DND-41 (cell line): Measurements from ENCODE around the gene EXOG.

ENCODE experiments used
- ATAC-seq: fragments of 200-7000 bp; cut with Tn5 transposase; 3 replicates; pipeline ENCODE4 v1.9.1; 2021; ENCODE audit warnings: low read depth; ENCODE audit not compliant: insufficient read depth
- DNase-seq: peaks from one replicate; pipeline ENCODE4 v3.0.0-alpha.2; 2020
- H2AFZ ChIP-seq: 2 replicates; pipeline ENCODE4 v1.6.0; 2012; ENCODE audit warnings: low read depth, low read length
- H3K27ac ChIP-seq: 2 replicates; pipeline ENCODE4 v1.5.1; 2012; ENCODE audit warnings: low read length, inconsistent platforms
- H3K27me3 ChIP-seq: fragments of 200-600 bp; sonication (generic); 2 replicates; pipeline ENCODE4 v1.6.0; 2012; ENCODE audit warnings: low read length, mild to moderate bottlenecking, inconsistent platforms; ENCODE audit not compliant: insufficient read depth, poor library complexity
- H3K36me3 ChIP-seq: 2 replicates; pipeline ENCODE4 v1.5.1; 2012; ENCODE audit warnings: low read length, inconsistent platforms; ENCODE audit not compliant: insufficient read depth
- H3K4me1 ChIP-seq: 2 replicates; pipeline ENCODE4 v1.5.1; 2012; ENCODE audit warnings: mild to moderate bottlenecking, low read length; ENCODE audit not compliant: insufficient read depth
- H3K4me2 ChIP-seq: 2 replicates; pipeline ENCODE4 v1.6.0; 2012; ENCODE audit warnings: mild to moderate bottlenecking, moderate library complexity, low read length, inconsistent platforms; ENCODE audit not compliant: insufficient read depth
- H3K4me3 ChIP-seq, 2 experiments: fragments of 200-600 bp in 1 of 2; shearing (Covaris generic) in 1 of 2; 2 replicates each; pipeline ENCODE4 v1.5.1; 2012 to 2016; ENCODE audit warnings: inconsistent platforms in 2 of 2, low read length in 2 of 2, mild to moderate bottlenecking in 2 of 2, low read depth in 1 of 2, moderate library complexity in 1 of 2
- H3K79me2 ChIP-seq: 2 replicates; pipeline ENCODE4 v1.6.0; 2012; ENCODE audit warnings: low read length, inconsistent platforms; ENCODE audit not compliant: insufficient read depth
- H3K9ac ChIP-seq: 2 replicates; pipeline ENCODE4 v1.6.0; 2012; ENCODE audit warnings: low read depth, mild to moderate bottlenecking, inconsistent platforms, low read length, moderate library complexity
- H3K9me3 ChIP-seq: 2 replicates; pipeline ENCODE4 v1.5.1; 2012; ENCODE audit warnings: low read length, moderate library complexity, mild to moderate bottlenecking, inconsistent platforms; ENCODE audit not compliant: insufficient read depth, severe bottlenecking
- H4K20me1 ChIP-seq: 2 replicates; pipeline ENCODE4 v1.6.0; 2012; ENCODE audit warnings: low read length; ENCODE audit not compliant: insufficient read depth
- EZH2 ChIP-seq: IDR thresholded peaks from 3 replicates; pipeline ENCODE4 v1.6.1; 2012; ENCODE audit warnings: borderline replicate concordance, low read depth, mild to moderate bottlenecking, moderate library complexity, low read length, inconsistent platforms; ENCODE audit not compliant: severe bottlenecking
- TF ChIP-seq, protein P1 (sequence below): IDR thresholded peaks from 2 replicates; pipeline ENCODE4 v1.5.1; 2012; ENCODE audit warnings: borderline replicate concordance, low read length, moderate library complexity, mild to moderate bottlenecking; ENCODE audit not compliant: poor library complexity, severe bottlenecking; ENCODE audit errors: extremely low read depth

EXOG gene

DNA sequence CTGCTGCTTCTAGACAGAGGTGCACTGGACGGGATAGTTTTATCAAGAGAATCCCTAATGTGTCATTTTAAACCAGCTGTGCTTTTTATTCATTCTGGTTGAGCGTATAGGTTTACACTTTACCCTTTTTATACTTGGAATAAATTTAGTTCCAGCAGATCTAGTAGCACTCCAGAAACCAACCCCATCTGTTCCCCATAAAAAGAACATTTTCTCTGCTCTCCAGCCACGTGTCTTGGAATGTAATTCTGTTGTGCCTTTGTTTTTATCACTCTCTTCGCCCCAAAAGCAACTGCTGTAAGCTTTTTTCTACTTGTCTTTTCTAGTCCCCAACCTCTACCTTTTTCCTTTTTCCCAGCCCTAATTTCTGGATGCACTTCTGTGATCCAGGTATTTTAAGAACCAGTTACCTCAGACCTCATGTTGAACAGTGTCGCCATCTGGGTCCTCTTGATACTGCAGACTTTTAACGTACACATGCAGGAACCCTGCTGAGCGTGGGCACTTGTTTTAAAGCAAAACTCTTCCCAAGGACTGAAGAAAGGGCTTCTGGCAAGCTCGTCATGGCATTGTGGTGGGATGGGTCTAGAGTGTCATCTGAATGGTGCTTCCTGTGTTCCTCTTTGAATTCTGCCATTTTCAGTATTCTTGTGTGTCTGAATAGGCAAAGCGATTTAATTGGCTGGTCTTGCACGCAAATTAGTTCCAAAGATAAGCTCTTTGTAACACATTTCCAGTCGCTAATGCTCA lies 5.7 kb upstream of the EXOG start:
- H3K27ac ChIP-seq, result no peak overlapping the region
- TF ChIP-seq EZH2, result no peak
- TF ChIP-seq, protein P1, sequence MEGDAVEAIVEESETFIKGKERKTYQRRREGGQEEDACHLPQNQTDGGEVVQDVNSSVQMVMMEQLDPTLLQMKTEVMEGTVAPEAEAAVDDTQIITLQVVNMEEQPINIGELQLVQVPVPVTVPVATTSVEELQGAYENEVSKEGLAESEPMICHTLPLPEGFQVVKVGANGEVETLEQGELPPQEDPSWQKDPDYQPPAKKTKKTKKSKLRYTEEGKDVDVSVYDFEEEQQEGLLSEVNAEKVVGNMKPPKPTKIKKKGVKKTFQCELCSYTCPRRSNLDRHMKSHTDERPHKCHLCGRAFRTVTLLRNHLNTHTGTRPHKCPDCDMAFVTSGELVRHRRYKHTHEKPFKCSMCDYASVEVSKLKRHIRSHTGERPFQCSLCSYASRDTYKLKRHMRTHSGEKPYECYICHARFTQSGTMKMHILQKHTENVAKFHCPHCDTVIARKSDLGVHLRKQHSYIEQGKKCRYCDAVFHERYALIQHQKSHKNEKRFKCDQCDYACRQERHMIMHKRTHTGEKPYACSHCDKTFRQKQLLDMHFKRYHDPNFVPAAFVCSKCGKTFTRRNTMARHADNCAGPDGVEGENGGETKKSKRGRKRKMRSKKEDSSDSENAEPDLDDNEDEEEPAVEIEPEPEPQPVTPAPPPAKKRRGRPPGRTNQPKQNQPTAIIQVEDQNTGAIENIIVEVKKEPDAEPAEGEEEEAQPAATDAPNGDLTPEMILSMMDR, result no peak
- H3K36me3 ChIP-seq, result peaks cover 8% of the 10 kb centered on the region
- H3K27me3 ChIP-seq, result no peaks in the 10 kb centered on the region
- H3K4me2 ChIP-seq, result no peak overlapping the region
- H3K79me2 ChIP-seq, result no peaks in the 10 kb centered on the region
- ATAC-seq, result no peak
- H2AFZ ChIP-seq, result no peak overlapping the region
- peaks cover 7% of the 10 kb centered on the region; the same call in 1 of the 2 replicates for H4K20me1 ChIP-seq
- no peak overlapping the region for H3K4me3 ChIP-seq
- H3K9ac ChIP-seq, result no peak overlapping the region
- DNase-seq, result no peak
- no peaks in the 10 kb centered on the region for H3K9me3 ChIP-seq
- peaks cover under 1% of the 10 kb centered on the region; the same call in 1 of the 2 replicates for H3K4me1 ChIP-seq

DNA sequence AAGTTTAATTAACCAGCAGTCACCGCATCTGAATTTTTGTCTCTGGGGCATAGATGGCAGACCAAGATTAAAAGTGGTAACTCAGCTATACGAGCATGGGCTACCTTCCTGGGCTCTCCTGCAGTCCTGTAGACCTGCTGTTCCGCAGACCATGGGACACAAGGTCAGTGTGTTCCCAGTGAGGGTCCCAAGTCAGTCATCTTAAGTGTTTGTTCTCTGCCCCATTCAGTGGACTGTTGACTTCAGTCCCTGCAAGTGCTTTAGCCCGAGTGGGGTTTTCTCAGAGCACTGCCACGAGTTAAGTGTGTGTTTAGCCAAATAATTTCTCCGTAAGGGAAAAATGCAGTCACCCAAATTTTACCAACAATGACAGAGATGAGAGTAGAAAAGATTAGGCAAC lies 4.9 kb upstream of the EXOG start:
- H4K20me1 ChIP-seq, result peaks cover 4% of the 10 kb centered on the region; the same call in 1 of the 2 replicates
- no peaks in the 10 kb centered on the region for H3K27me3 ChIP-seq
- peaks cover 6% of the 10 kb centered on the region for H3K4me1 ChIP-seq
- H3K4me3 ChIP-seq, result no peak overlapping the region
- no peak overlapping the region for H3K27ac ChIP-seq
- DNase-seq (no peak), ATAC-seq (no peak)
- H3K4me2 ChIP-seq, result no peak overlapping the region
- peaks cover 3% of the 10 kb centered on the region for H3K36me3 ChIP-seq
- no peak overlapping the region for H3K9ac ChIP-seq
- TF ChIP-seq, protein P1, result no peak
- no peak for TF ChIP-seq EZH2
- no peaks in the 10 kb centered on the region for H3K79me2 ChIP-seq
- H2AFZ ChIP-seq, result no peak overlapping the region
- H3K9me3 ChIP-seq, result no peaks in the 10 kb centered on the region

DNA sequence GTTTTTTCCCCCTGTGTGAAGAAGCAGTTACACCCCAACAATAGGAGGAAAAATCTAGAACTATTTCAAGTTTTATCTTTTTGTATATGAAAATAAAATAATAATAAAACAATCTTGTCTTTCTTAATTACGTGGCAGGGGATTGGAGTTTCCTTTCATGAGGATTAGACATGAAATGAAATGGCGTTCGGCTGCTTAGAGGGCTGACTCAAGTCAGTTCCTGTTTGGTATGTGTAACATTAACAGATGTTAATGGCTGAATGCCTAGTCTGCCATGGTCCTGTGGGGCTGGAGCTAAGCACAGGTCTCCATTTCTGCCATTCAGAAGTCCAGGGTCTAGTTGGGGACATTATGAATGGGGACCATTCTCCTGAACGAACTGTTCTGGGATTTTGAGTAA lies 3.1 kb upstream of the EXOG start:
- H3K9me3 ChIP-seq, result no peaks in the 10 kb centered on the region
- no peak overlapping the region for H2AFZ ChIP-seq
- 0 out of 2 replicates have a peak, but pooled peaks cover 3% of the 10 kb centered on the region for H4K20me1 ChIP-seq
- H3K4me1 ChIP-seq, result peaks cover 18% of the 10 kb centered on the region
- H3K9ac ChIP-seq, result no peak overlapping the region
- no peak for ATAC-seq
- H3K27me3 ChIP-seq, result no peaks in the 10 kb centered on the region
- no peak for DNase-seq
- H3K79me2 ChIP-seq, result peaks cover 17% of the 10 kb centered on the region
- H3K36me3 ChIP-seq, result peaks cover 9% of the 10 kb centered on the region; the same call in 1 of the 2 replicates
- TF ChIP-seq, protein P1, result no peak
- TF ChIP-seq EZH2, result no peak
- no peak overlapping the region for H3K4me2 ChIP-seq
- no peak overlapping the region for H3K4me3 ChIP-seq
- no peak overlapping the region for H3K27ac ChIP-seq
